WTC11 (cell line): ENCODE measurements around the gene LRMDA.

ENCODE experiments used
- CREB1 ChIP-seq: sonication (generic); formaldehyde crosslinking; IDR thresholded peaks from 2 replicates; pipeline ENCODE4 v1.8.0; 2023; ENCODE audit warnings: mild to moderate bottlenecking, missing genetic modification reagents
- ELF4 ChIP-seq: sonication (generic); formaldehyde crosslinking; IDR thresholded peaks from 2 replicates; pipeline ENCODE4 v1.8.1; 2022; ENCODE audit warnings: low read depth, mild to moderate bottlenecking, moderate library complexity, missing genetic modification reagents
- ESRRA ChIP-seq: sonication (generic); formaldehyde crosslinking; IDR thresholded peaks from 2 replicates; pipeline ENCODE4 v1.8.1; 2022; ENCODE audit warnings: mild to moderate bottlenecking, missing genetic modification reagents, borderline replicate concordance
- PREB ChIP-seq: sonication (generic); formaldehyde crosslinking; IDR thresholded peaks from 2 replicates; pipeline ENCODE4 v1.8.1; 2022; ENCODE audit warnings: mild to moderate bottlenecking, missing genetic modification reagents, moderate library complexity, borderline replicate concordance
- RELA ChIP-seq: sonication (generic); formaldehyde crosslinking; IDR thresholded peaks from 2 replicates; pipeline ENCODE4 v1.8.1; 2022; ENCODE audit warnings: missing genetic modification reagents, mild to moderate bottlenecking, borderline replicate concordance
- TF ChIP-seq, protein P1 (sequence below): fragments of 200-600 bp; IDR thresholded peaks from 2 replicates; pipeline ENCODE4 v1.8.0; 2022; ENCODE audit warnings: antibody characterized with exemption
- TF ChIP-seq, protein P2 (sequence below): sonication (generic); formaldehyde crosslinking; IDR thresholded peaks from 2 replicates; pipeline ENCODE4 v1.8.1; 2023; ENCODE audit warnings: mild to moderate bottlenecking, missing genetic modification reagents, moderate library complexity

DNA sequence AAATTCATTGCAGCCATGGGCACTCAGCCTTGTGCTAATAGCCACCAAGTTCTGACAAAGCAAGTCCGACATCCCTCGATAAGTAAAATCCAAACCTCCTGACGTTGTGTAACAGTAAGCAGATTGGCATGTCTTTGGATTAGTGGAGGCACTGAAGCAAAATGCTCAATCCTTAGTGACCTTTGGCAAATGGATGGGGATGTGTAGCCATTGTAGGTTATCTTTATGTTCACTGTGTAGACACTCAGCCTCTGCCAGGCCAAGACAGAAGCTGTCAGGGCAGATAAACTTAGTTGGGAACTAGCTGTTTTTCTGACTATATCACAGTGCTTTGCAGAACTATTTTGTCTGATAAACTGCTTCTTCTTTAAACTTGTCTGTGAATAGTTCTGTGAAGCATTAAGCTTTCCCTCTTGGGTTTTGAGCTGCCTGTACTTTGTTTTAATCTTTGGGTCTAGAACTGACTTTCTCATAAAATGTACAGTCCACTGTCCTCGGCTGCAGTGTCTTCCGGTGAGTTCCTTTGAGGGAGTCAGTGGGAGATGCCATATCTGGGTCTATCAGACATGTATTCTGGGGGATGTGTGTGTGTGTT lies 220.8 kb downstream of the LRMDA start:
- TF ChIP-seq, protein P1, sequence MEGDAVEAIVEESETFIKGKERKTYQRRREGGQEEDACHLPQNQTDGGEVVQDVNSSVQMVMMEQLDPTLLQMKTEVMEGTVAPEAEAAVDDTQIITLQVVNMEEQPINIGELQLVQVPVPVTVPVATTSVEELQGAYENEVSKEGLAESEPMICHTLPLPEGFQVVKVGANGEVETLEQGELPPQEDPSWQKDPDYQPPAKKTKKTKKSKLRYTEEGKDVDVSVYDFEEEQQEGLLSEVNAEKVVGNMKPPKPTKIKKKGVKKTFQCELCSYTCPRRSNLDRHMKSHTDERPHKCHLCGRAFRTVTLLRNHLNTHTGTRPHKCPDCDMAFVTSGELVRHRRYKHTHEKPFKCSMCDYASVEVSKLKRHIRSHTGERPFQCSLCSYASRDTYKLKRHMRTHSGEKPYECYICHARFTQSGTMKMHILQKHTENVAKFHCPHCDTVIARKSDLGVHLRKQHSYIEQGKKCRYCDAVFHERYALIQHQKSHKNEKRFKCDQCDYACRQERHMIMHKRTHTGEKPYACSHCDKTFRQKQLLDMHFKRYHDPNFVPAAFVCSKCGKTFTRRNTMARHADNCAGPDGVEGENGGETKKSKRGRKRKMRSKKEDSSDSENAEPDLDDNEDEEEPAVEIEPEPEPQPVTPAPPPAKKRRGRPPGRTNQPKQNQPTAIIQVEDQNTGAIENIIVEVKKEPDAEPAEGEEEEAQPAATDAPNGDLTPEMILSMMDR = no peak
- TF ChIP-seq PREB (no peak), CREB1 (CRISPR knock-in tag) (no peak), ELF4 (no peak), RELA (no peak), ESRRA (CRISPR knock-in tag) (no peak)
- TF ChIP-seq, protein P2, sequence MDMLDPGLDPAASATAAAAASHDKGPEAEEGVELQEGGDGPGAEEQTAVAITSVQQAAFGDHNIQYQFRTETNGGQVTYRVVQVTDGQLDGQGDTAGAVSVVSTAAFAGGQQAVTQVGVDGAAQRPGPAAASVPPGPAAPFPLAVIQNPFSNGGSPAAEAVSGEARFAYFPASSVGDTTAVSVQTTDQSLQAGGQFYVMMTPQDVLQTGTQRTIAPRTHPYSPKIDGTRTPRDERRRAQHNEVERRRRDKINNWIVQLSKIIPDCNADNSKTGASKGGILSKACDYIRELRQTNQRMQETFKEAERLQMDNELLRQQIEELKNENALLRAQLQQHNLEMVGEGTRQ = no peak
